Measurements from ENCODE around the gene DLG3.
"Not testable (repeated sequence)": the region's sequence is repeated elsewhere in the genome, so short reads cannot be mapped to it uniquely, and the experiment has no call there.

Gene DLG3

GRCh38 chrX:70476934-70477733 lies 32.5 kb downstream of the DLG3 start:
- no peak for DNase-seq (ENCODE audit: low read depth, low spot score)

GRCh38 chrX:70477734-70478075 lies 33.1 kb downstream of the DLG3 start:
- no peak for DNase-seq (ENCODE audit: low read depth, low spot score)

GRCh38 chrX:70478526-70479245 lies 34.1 kb downstream of the DLG3 start:
- no peak for DNase-seq (ENCODE audit: low read depth, low spot score)

GRCh38 chrX:70479247-70479921 lies 34.7 kb downstream of the DLG3 start:
- DNase-seq (ENCODE audit: low read depth, low spot score) = no peak

DNA sequence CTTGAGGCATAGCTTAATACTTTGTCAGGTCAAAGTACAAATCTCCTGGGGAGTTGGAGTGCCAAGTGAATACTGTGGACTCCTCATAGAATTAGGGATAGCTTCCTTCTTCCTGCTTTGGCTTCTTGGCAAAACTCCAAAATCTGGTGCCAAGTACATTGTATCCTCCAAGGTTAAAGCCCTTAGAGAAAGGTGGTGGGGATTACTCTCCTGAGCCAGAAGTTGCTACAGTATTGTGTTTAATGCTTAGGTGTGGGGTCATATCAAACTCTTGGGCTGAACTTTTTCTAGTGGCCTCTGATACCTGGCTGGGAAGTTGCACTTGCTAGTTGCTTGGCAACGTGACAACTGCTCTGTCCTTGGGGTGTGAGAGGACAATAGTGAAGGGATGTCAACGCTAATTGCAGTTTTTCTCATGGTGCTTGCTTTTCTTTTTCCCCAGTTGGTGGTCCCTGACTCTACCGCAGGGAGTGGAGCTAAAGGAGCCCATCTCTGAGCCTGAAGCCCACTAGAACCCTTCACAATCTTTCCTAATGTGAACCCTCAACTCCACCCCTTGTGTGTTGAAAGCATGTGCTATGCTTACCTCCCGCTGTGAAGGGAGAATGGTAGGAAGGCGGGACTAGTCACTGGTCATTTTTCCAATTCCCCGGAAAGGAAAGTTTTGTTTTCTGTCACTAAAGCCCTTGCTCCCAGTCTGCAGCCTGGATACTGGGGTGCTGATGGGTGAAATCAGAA lies 35.5 kb downstream of the DLG3 start:
- no peak for DNase-seq (ENCODE audit: low read depth, low spot score)

DNA sequence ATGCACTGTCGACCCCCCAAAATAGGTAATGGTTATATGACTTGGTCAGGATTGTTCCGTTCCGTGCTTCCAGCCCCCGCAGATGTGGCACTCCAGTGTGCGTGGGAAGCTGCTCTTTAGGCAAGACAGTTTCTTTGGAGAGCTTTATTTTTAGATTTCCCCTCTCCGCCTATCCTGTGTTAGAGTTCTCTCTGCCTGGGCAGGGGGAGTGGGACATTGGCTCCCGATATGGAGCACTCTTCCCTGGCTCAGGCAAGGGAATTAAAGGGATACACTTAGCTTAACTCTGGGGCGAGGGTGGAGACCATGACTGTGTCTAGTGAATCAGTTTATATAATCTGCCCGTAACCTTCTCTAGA lies 36.0 kb downstream of the DLG3 start:
- DNase-seq (ENCODE audit: low read depth, low spot score) = no peak

- no peak for DNase-seq (ENCODE audit: low read depth, low spot score)
Measured at GRCh38 chrX:70481471-70482270, 37.0 kb downstream of the DLG3 start.

DNA sequence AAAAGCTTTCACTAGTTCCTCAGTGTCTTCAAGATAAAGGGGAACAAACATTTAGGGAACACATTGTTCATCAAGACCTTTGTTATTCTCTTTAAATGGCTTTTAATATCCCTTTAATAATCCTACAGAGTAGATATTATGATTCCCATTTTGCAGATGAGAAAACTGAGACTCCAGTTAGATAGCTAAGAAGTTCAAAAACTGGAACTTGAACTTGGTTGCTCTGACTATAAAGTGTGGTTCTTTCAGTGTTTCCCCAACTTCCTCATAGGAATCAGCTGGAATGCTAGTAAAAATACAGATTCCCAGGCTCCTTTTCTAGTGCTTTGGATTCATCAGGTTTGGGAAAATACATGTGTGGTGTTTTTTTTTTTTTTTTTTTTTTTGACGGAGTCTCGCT lies 37.7 kb downstream of the DLG3 start:
- DNase-seq (ENCODE audit: low read depth, low spot score) = no peak

DNA sequence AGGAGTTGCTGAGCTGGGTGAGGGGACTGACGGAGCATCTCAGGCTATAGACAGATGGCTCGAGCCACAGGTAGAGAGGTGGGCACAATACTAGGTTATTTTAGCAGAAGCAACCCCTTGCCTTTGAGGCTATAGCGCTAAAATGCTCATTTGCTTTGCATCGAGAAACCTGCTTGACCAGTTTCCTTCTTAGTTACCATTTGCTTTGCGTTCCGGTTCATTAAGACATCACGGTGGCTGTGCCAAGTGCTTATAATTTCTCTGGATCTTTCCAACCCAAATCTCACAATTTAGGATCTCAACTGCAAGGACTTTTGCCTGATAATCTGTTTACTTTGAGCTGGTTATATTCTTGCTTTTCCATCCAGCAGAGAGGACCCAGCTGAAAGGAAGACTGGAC lies 40.8 kb downstream of the DLG3 start:
- no peak for DNase-seq (ENCODE audit: low read depth, low spot score)

GRCh38 chrX:70488856-70489255 lies 44.2 kb downstream of the DLG3 start:
- no peak for DNase-seq (ENCODE audit: low read depth, low spot score)

GRCh38 chrX:70494441-70494840 lies 49.8 kb downstream of the DLG3 start:
- DNase-seq (ENCODE audit: low read depth, low spot score) = no peak

GRCh38 chrX:70496491-70496890 lies 51.9 kb downstream of the DLG3 start:
- DNase-seq (ENCODE audit: low read depth, low spot score) = no peak

- no peak for DNase-seq (ENCODE audit: low read depth, low spot score)
Measured at GRCh38 chrX:70497026-70497425, 52.4 kb downstream of the DLG3 start.

GRCh38 chrX:70498129-70498528 lies 53.5 kb downstream of the DLG3 start:
- DNase-seq (ENCODE audit: low read depth, low spot score) = no peak

- DNase-seq (ENCODE audit: low read depth, low spot score) = no peak
Measured at GRCh38 chrX:70500826-70501225, 56.2 kb downstream of the DLG3 start.

GRCh38 chrX:70504772-70505450 lies 60.3 kb downstream of the DLG3 start:
- DNase-seq (ENCODE audit: low read depth, low spot score) = no peak

GRCh38 chrX:70505451-70505841 lies 60.8 kb downstream of the DLG3 start:
- no peak for DNase-seq (ENCODE audit: low read depth, low spot score)

- no peak for DNase-seq (ENCODE audit: low read depth, low spot score)
Measured at GRCh38 chrX:70508296-70508911, 63.8 kb downstream of the DLG3 start.

DNA sequence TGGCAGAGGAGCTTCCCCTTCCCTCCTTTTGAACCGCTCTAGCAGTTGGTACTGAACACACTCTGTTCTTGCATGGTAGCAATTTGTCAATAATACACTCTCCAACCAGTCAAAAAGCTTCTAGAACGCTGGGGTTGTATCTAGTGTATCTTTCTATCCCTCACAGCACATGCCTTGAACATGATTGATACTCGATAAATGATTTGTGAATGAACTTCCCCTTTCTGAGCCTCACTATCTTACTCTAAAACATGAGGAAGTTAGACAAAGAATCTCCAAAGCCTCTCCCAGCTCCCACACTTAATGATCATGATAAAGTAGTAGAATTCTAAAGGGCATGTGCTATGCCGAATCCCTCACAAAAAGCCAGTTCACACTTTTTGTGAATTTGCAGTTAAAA lies 64.4 kb downstream of the DLG3 start:
- no peak for DNase-seq (ENCODE audit: low read depth, low spot score)

GRCh38 chrX:70515270-70515669 lies 70.6 kb downstream of the DLG3 start:
- not testable (repeated sequence) for DNase-seq (ENCODE audit: low read depth, low spot score)

Data from smooth muscle cell of the brain vasculature (primary cell).